ENCODE measurements around the gene KCNK6. TPM values are rescaled to one million over a fixed set of nuclear protein-coding genes. Genes with fewer than 3 reads are reported as not detected.

The KCNK6 gene
- total and polyA plus RNA-seq, 2 donors (not counting 3 experiments of a cell fraction or from before 2014, with no cell fraction given) = 7.4 to 11.3 TPM

DNA sequence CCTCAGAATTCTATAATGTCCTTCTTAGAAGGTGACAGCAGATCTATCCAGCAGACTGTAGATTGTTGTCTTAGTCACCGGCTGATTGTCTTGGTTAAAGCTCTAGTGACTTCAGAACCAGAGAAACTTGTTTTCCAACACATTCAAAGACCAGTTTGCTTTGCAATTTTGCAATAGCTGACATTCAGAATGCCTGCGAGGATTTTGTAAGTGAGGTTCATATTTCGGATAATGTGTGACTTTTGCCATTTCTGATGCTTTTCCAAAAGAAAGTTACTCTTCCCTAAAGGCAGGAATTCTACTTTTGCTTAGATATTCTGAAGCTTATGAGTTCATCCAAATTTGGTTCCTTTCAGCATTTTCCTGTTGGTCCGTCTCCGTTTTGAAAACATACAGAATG lies 42.1 kb upstream of the KCNK6 start:
- H3K4me3 ChIP-seq (replicated peaks in 1 of 3; ENCODE audit: insufficient read depth in 1 of 3, low read depth in 1 of 3, low read length in 3 of 3) = no peak overlapping the region

More for the DNA sequence above, 42.1 kb upstream of the KCNK6 start:
- DNase-seq (ENCODE audit: low read depth, low spot score) = no peak
- H3K4me1 ChIP-seq (ENCODE audit: control insufficient read depth, extremely low read depth, insufficient read depth, low read length) = peaks cover 30% of the 10 kb centered on the region
- no peak for TF ChIP-seq CTCF (IDR thresholded peaks at IDR 0.05; ENCODE audit: extremely low read depth in 1 of 2, insufficient read depth in 1 of 2, low read depth in 1 of 2, low read length in 2 of 2)
- no peaks in the 10 kb centered on the region for H3K9me1 ChIP-seq (replicated peaks; ENCODE audit: control insufficient read depth, extremely low read depth, insufficient read depth, low read length)
- no peaks in the 10 kb centered on the region for H3K36me3 ChIP-seq (ENCODE audit: control insufficient read depth in 2 of 2, extremely low read depth in 1 of 2, insufficient read depth in 2 of 2, low read length in 2 of 2)
- CTCF ChIA-PET = interaction anchor here (1.2 to 1.4 kb wide), 5 partner anchors 12 to 379 kb away, joined by 3 to 6 read pairs (median 3); partner anchors contain the start of gene SPINT2
- dilution Hi-C loops (cut with MboI; ENCODE audit: extremely low pct_ligation_motif_present, low sequenced_read_pairs) (no loop called here), intact Hi-C loops (cut with micrococcal nuclease) (no loop called here)
- peak overlapping the region; percentile 31 for H3K9ac ChIP-seq (replicated peaks; ENCODE audit: extremely low read depth, insufficient read depth, low read length)
- H3K27me3 ChIP-seq (ENCODE audit: control insufficient read depth in 2 of 2, insufficient read depth in 2 of 2, low read length in 2 of 2) = no peaks in the 10 kb centered on the region
- peak overlapping the region; percentile 64 for H3K27ac ChIP-seq (ENCODE audit: insufficient read depth, low read depth, low read length)
- FAIRE-seq = no peak
- H3K4me2 ChIP-seq (ENCODE audit: insufficient read depth, low read length) = peak overlapping the region; percentile 62
- no TSS peak for BruUV-seq (replicated peaks)
- H3K79me2 ChIP-seq (ENCODE audit: control insufficient read depth, insufficient read depth, low read length) = no peaks in the 10 kb centered on the region
- no peaks in the 10 kb centered on the region for H4K20me1 ChIP-seq (replicated peaks; ENCODE audit: control insufficient read depth, extremely low read depth, insufficient read depth, low read length)
- POLR2A ChIA-PET = no interaction called here
- H3K9me3 ChIP-seq (replicated peaks; ENCODE audit: control insufficient read depth, insufficient read depth, low read length) = no peaks in the 10 kb centered on the region
- no peak overlapping the region for H2AFZ ChIP-seq (ENCODE audit: low read depth, low read length)
